Smooth muscle cell (in vitro differentiated cells): ENCODE measurements around the gene SDC1. TPM values are rescaled to one million over a fixed set of nuclear protein-coding genes. Genes with fewer than 3 reads are reported as not detected.

Experiments
- DNase-seq: peaks from one replicate; lab custom pipeline; 2025; ENCODE audit not compliant: unreplicated experiment; lab: John Stamatoyannopoulos, UW
- H2AFZ ChIP-seq: fragments of 200-600 bp; sonication (generic); 2 replicates; pipeline ENCODE4 v1.6.0; 2016; ENCODE audit warnings: antibody characterized with exemption, low read depth, mild to moderate bottlenecking
- H3F3A ChIP-seq: fragments of 200-600 bp; sonication (generic); 2 replicates; pipeline ENCODE4 v1.6.0; 2017; ENCODE audit warnings: antibody characterized with exemption, low read depth
- H3K27ac ChIP-seq: fragments of 200-600 bp; sonication (generic); 2 replicates; pipeline ENCODE4 v1.5.1; 2016; ENCODE audit warnings: low read depth, mild to moderate bottlenecking
- H3K27me3 ChIP-seq: fragments of 200-600 bp; sonication (generic); 2 replicates; pipeline ENCODE4 v1.6.1; 2016; ENCODE audit warnings: low read depth, mild to moderate bottlenecking
- H3K36me3 ChIP-seq: fragments of 200-600 bp; sonication (generic); 2 replicates; pipeline ENCODE4 v1.5.1; 2016; ENCODE audit warnings: low read depth
- H3K4me1 ChIP-seq: fragments of 200-600 bp; sonication (generic); 2 replicates; pipeline ENCODE4 v1.5.1; 2016; ENCODE audit warnings: low read depth
- H3K4me2 ChIP-seq: fragments of 200-600 bp; sonication (generic); 2 replicates; pipeline ENCODE4 v1.6.0; 2016; ENCODE audit warnings: mild to moderate bottlenecking
- H3K4me3 ChIP-seq: fragments of 200-600 bp; sonication (generic); 2 replicates; pipeline ENCODE4 v1.5.1; 2016; ENCODE audit warnings: mild to moderate bottlenecking
- H3K79me2 ChIP-seq: fragments of 200-600 bp; sonication (generic); 2 replicates; pipeline ENCODE4 v1.6.0; 2016; ENCODE audit warnings: low read depth, mild to moderate bottlenecking
- H3K9ac ChIP-seq: fragments of 200-600 bp; sonication (generic); 2 replicates; pipeline ENCODE4 v1.6.0; 2016; ENCODE audit warnings: low read depth
- H3K9me3 ChIP-seq: fragments of 200-600 bp; sonication (generic); replicated peaks from 2 replicates; pipeline ENCODE4 v1.5.1; 2016; ENCODE audit warnings: low read depth
- H4K20me1 ChIP-seq: fragments of 200-600 bp; sonication (generic); 2 replicates; pipeline ENCODE4 v1.6.0; 2016; ENCODE audit warnings: low read depth
- CTCF ChIP-seq: fragments of 200-600 bp; sonication (generic); IDR thresholded peaks from 2 replicates; pipeline ENCODE4 v1.5.1; 2017; ENCODE audit warnings: borderline replicate concordance, mild to moderate bottlenecking, antibody characterized with exemption; ENCODE audit not compliant: insufficient read depth, poor library complexity, severe bottlenecking
- WGBS: methylation state at CpG from one replicate; pipeline ENCODE4 v1.1.7; 2016; ENCODE audit warnings: low lambda C conversion rate; 5-methylcytosine and 5-hydroxymethylcytosine counted together
- polyA plus RNA-seq: library from polyadenylated mRNA; unstranded; fragments of >200 nt; fragmentation: Nextera tagmentation; extraction: Ambion mirVana; gene quantifications from 2 replicates; pipeline ENCODE4 v1.2.1, GENCODE V29; 2016
- total RNA-seq: library from RNA; depleted of rRNA; stranded (reverse); fragments of >200 nt; gene quantifications from 2 replicates; pipeline ENCODE4 v1.2.3, GENCODE V29; 2014

Gene SDC1
- total and polyA plus RNA-seq, 2 experiments from 2014 or later = 61.0 to 88.1 TPM

DNA sequence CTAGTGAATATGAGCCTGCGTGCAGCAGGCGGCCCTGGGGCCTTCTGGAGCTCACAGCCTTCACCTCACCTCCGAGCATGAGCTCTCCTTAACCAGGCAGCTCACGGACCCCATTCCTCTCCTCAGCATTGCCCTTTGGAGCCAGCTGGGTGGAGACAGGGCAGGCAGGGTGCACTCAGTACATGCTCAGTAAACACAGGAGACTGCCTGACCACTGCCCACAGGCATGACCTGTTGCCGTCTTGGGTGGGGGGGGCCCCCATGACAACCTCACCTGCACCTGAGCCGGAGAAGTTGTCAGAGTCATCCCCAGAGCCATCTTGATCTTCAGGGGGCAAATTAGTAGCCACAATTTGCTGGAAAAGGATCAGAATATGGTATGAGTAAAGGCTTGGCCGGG, 19.9 kb downstream of the SDC1 start:
- Histone ChIP-seq H3K4me3 (no peak overlapping the region), H3F3A (no peaks in the 10 kb centered on the region), H3K27me3 (no peaks in the 10 kb centered on the region), H3K27ac (no peak overlapping the region), H4K20me1 (peaks cover 5% of the 10 kb centered on the region), H3K9me3 (no peaks in the 10 kb centered on the region), H3K4me1 (no peaks in the 10 kb centered on the region), H3K4me2 (no peak overlapping the region), H3K36me3 (no peaks in the 10 kb centered on the region), H3K9ac (no peak overlapping the region), H3K79me2 (no peaks in the 10 kb centered on the region), H2AFZ (no peak overlapping the region)
- no peak for TF ChIP-seq CTCF
- no peak for DNase-seq
- 82% methylated on average over 7 of the region's 7 CpGs for WGBS

DNA sequence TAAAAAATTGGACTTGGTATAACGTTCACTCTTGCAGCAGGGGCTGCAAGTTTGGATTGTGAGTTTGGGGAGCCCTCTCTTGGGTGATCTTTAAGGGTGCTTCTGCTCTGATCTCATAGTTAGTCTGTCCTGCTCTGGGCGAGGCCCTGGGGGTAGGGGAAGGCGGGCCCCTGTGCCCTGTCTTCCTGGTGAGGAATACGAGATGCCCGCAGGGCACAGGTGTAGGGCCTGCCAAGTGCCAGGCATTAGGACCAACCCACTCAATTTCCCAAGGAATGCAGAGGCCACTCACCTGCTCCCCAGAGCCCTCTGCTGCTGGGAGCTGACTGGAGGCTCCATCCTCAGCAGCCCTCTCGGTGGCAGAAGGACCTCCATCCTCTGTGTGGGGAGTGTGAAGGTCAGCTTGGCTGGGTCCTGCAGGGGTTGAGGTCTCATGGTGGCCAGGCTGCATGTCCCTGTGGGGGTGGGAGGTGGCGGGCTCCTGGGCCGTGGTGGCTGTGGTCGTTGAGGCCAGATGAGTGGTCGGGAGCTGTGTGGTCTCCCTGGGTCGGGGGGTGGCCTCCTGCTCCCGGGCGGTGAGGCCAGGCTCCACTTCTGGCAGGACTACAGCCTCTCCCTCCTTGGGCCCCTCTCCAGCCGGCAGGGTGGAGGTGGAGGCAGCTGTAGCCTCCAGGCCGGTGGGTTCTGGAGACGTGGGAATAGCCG, 21.3 kb downstream of the SDC1 start:
- Histone ChIP-seq H3K27me3 (no peaks in the 10 kb centered on the region), H3K4me1 (no peaks in the 10 kb centered on the region), H2AFZ (no peak overlapping the region), H3K9me3 (no peaks in the 10 kb centered on the region), H3K4me3 (no peak overlapping the region), H3K27ac (no peak overlapping the region), H3K9ac (no peak overlapping the region), H4K20me1 (peaks cover 5% of the 10 kb centered on the region), H3K79me2 (no peaks in the 10 kb centered on the region), H3K4me2 (no peak overlapping the region), H3F3A (no peaks in the 10 kb centered on the region), H3K36me3 (no peaks in the 10 kb centered on the region)
- 94% methylated on average over 17 of the region's 17 CpGs for WGBS
- DNase-seq = no peak
- TF ChIP-seq CTCF = no peak

GRCh38 chr2:20203072-20203471, 21.9 kb downstream of the SDC1 start:
- Histone ChIP-seq H3K9ac (no peak overlapping the region), H3K4me3 (no peak overlapping the region), H3F3A (no peaks in the 10 kb centered on the region), H3K4me2 (no peak overlapping the region), H3K9me3 (no peaks in the 10 kb centered on the region), H3K79me2 (no peaks in the 10 kb centered on the region), H3K36me3 (no peaks in the 10 kb centered on the region), H3K27ac (no peak overlapping the region), H3K27me3 (no peaks in the 10 kb centered on the region), H3K4me1 (no peaks in the 10 kb centered on the region), H4K20me1 (peaks cover 5% of the 10 kb centered on the region), H2AFZ (no peak overlapping the region)
- WGBS = 96% methylated on average over 10 of the region's 10 CpGs
- no peak for DNase-seq
- no peak for TF ChIP-seq CTCF

- peaks cover 4% of the 10 kb centered on the region for H3K4me1 ChIP-seq
- no peak overlapping the region for H3K4me3 ChIP-seq
- WGBS = 92% methylated on average over 15 of the region's 17 CpGs
- H3K27me3 ChIP-seq = no peaks in the 10 kb centered on the region
- H3K79me2 ChIP-seq = no peaks in the 10 kb centered on the region
- no peak overlapping the region for H3K9ac ChIP-seq
- H3F3A ChIP-seq = no peaks in the 10 kb centered on the region
- no peak overlapping the region for H2AFZ ChIP-seq
- no peak overlapping the region for H3K27ac ChIP-seq
- TF ChIP-seq CTCF = no peak
- no peaks in the 10 kb centered on the region for H3K9me3 ChIP-seq
- DNase-seq = no peak
- no peaks in the 10 kb centered on the region for H4K20me1 ChIP-seq
- H3K36me3 ChIP-seq = no peaks in the 10 kb centered on the region
- no peak overlapping the region for H3K4me2 ChIP-seq
Observed at GRCh38 chr2:20201671-20202070, 23.3 kb downstream of the SDC1 start.
